ENCODE data around the gene SHISA5. TPM values are rescaled to one million over a fixed set of nuclear protein-coding genes. Genes with fewer than 3 reads are reported as not detected.

Gene SHISA5
- total and polyA plus RNA-seq, 2 experiments from 2014 or later, result 146 to 166 TPM

GRCh38 chr3:48503401-48504050 lies 448 bp downstream of the SHISA5 start (continued):
- TF ChIP-seq ZNF462 (CRISPR knock-in tag; IDR thresholded peaks at IDR 0.05) (no peak), STAT1 (IDR thresholded peaks at IDR 0.05; ENCODE audit: unreplicated experiment) (no peak), EZH2 (IDR thresholded peaks at IDR 0.05; ENCODE audit: low read depth, unreplicated experiment) (no peak)

GRCh38 chr3:48502728-48503168 lies 1.2 kb downstream of the SHISA5 start:
- peaks cover 29% of the 10 kb centered on the region for H3K4me1 Mint-ChIP-seq
- no peak overlapping the region for H3K27ac Mint-ChIP-seq
- TF ChIP-seq REST (IDR thresholded peaks at IDR 0.05; ENCODE audit: unreplicated experiment), result no peak
- TF ChIP-seq POLR2AphosphoS5 (IDR thresholded peaks at IDR 0.05; ENCODE audit: low read depth), result no peak
- TF ChIP-seq ETS1 (IDR thresholded peaks at IDR 0.05), result no peak
- no peak for TF ChIP-seq CREB1 (CRISPR knock-in tag; IDR thresholded peaks at IDR 0.05; ENCODE audit: low read depth)
- TF ChIP-seq ZNF331 (CRISPR knock-in tag; IDR thresholded peaks at IDR 0.05; ENCODE audit: low read depth), result no peak
- no peak for TF ChIP-seq NANOG (IDR thresholded peaks at IDR 0.05; ENCODE audit: borderline replicate concordance)
- no peak for TF ChIP-seq EZH2 (IDR thresholded peaks at IDR 0.05; ENCODE audit: low read depth, unreplicated experiment)
- no peak for TF ChIP-seq ZNF114 (CRISPR knock-in tag; IDR thresholded peaks at IDR 0.05)

More at GRCh38 chr3:48502728-48503168, 1.2 kb downstream of the SHISA5 start:
- no peaks in the 10 kb centered on the region for H3F3A ChIP-seq (replicated peaks; ENCODE audit: low read depth)
- no peak overlapping the region for H2AFZ ChIP-seq
- H4K20me1 ChIP-seq (replicated peaks; ENCODE audit: insufficient read depth), result no peaks in the 10 kb centered on the region
- peak overlapping the region; percentile 85; the same call in 1 of the 2 replicates for H3K4me3 ChIP-seq
- peaks cover 18% of the 10 kb centered on the region for H3K4me1 ChIP-seq (ENCODE audit: insufficient read depth)
- no peaks in the 10 kb centered on the region for H3K9me2 ChIP-seq (ENCODE audit: insufficient read depth)
- Mint-ChIP-seq H3K27me3 (ENCODE audit: insufficient read depth, low read depth, poor library complexity) (peaks cover 18% of the 10 kb centered on the region), H3K9me3 (peaks cover 7% of the 10 kb centered on the region; the same call in 2 of the 3 replicates), H3K36me3 (ENCODE audit: low read depth) (peaks cover 24% of the 10 kb centered on the region), H3K4me3 (peak overlapping the region; percentile 82)
- peaks cover 5% of the 10 kb centered on the region; the same call in 1 of the 2 replicates for H3K79me2 ChIP-seq (replicated peaks; ENCODE audit: insufficient read depth)
- H3K4me2 ChIP-seq, result peak overlapping the region; percentile 95; the same call in 1 of the 2 replicates
- H3K27ac ChIP-seq (ENCODE audit: low read depth), result no peak overlapping the region
- ATAC-seq, result no peak
- DNase-seq (ENCODE audit: low spot score), result no peak
- H3K36me3 ChIP-seq (ENCODE audit: insufficient read depth), result peaks cover 7% of the 10 kb centered on the region; the same call in 1 of the 2 replicates
- H3K27me3 ChIP-seq (ENCODE audit: insufficient read depth), result no peaks in the 10 kb centered on the region

Data from GM23338 (cell line).